Thyroid gland (tissue), 4 donors: Measurements from ENCODE around the gene SLC35F3. TPM values are rescaled to one million over a fixed set of nuclear protein-coding genes. Genes with fewer than 3 reads are reported as not detected.

Experiments
- DNase-seq, 2 donors: peaks; one replicate each; pipeline ENCODE4 v3.0.0-alpha.2; 2019
- H3K27ac ChIP-seq, 3 donors: fragments of 200-600 bp; sonication (generic); 1 replicate in 2 of 3; 2 replicates in 1 of 3; pipeline ENCODE4 v1.5.1; 2016 to 2019; ENCODE audit warnings: mild to moderate bottlenecking in 1 of 3, moderate library complexity in 1 of 3
- H3K27me3 ChIP-seq: fragments of 200-600 bp; sonication (generic); one replicate; pipeline ENCODE4 v1.5.1; 2019
- H3K36me3 ChIP-seq, 2 donors: fragments of 200-600 bp; sonication (generic); one replicate each; pipeline ENCODE4 v1.5.1; 2016 to 2019
- H3K4me1 ChIP-seq, 2 donors: fragments of 200-600 bp; sonication (generic); one replicate each; pipeline ENCODE4 v1.5.1; 2017 to 2019
- H3K4me3 ChIP-seq, 3 donors: fragments of 200-600 bp; sonication (generic); replicated peaks in 1 of 3; 1 replicate in 2 of 3; 2 replicates in 1 of 3; pipeline ENCODE4 v1.5.1; 2016; ENCODE audit warnings: mild to moderate bottlenecking in 1 of 3
- H3K9me3 ChIP-seq: fragments of 200-600 bp; sonication (generic); one replicate; pipeline ENCODE4 v1.5.1; 2017
- CTCF ChIP-seq, 6 experiments: fragments of 200-600 bp in 3 of 6; fragments of 450-650 bp in 3 of 6; sonication (generic) in 3 of 6; IDR thresholded peaks; one replicate each; pipeline ENCODE4 v1.5.1; 2016 to 2019; ENCODE audit warnings: antibody characterized with exemption in 6 of 6, mild to moderate bottlenecking in 2 of 6, inconsistent platforms in 1 of 6, moderate library complexity in 1 of 6
- POLR2A ChIP-seq, 2 donors: fragments of 450-650 bp; IDR thresholded peaks; one replicate each; pipeline ENCODE4 v1.6.1; 2017; ENCODE audit warnings: antibody characterized with exemption in 2 of 2, mild to moderate bottlenecking in 2 of 2, moderate library complexity in 1 of 2
- WGBS, 2 donors: methylation state at CpG; one replicate each; pipeline ENCODE4 v1.1.5; 2017; 5-methylcytosine and 5-hydroxymethylcytosine counted together
- intact Hi-C: fragments of 100-400 bp; cut with DNase I; formaldehyde crosslinking; loops from one replicate; pipeline ENCODE4 v1.15.1; 2023
- total RNA-seq, 4 donors: library from RNA; depleted of rRNA; stranded (reverse); fragments of >200 nt; gene quantifications; one replicate each; pipeline ENCODE4 v1.2.3, GENCODE V29; 2016

Gene SLC35F3
- total RNA-seq, 4 donors from 2014 or later: 0.89 to 1.9 (median 1.5) TPM; not detected in 1

GRCh38 chr1:234286206-234286605 lies 381.7 kb downstream of the SLC35F3 start:
- intact Hi-C loops: no loop called here
- TF ChIP-seq CTCF (IDR thresholded peaks at IDR 0.05): no peak
- no peak for TF ChIP-seq POLR2A (IDR thresholded peaks at IDR 0.05)
- Histone ChIP-seq H3K27me3 (no peaks in the 10 kb centered on the region), H3K4me3 (no peak overlapping the region), H3K9me3 (no peaks in the 10 kb centered on the region), H3K27ac (no peak overlapping the region), H3K36me3 (no peaks in the 10 kb centered on the region), H3K4me1 (no peaks in the 10 kb centered on the region)
- DNase-seq: no peak
- 94 to 96% methylated on average over 4 of the region's 4 CpGs for WGBS, 2 donors

GRCh38 chr1:234288946-234289345 lies 384.5 kb downstream of the SLC35F3 start:
- H3K4me3 ChIP-seq: no peak overlapping the region
- no peaks in the 10 kb centered on the region for H3K27me3 ChIP-seq
- WGBS, 2 donors: 82 to 87% methylated on average over 2 of the region's 2 CpGs
- H3K27ac ChIP-seq: no peak overlapping the region
- no peak for TF ChIP-seq CTCF (IDR thresholded peaks at IDR 0.05)
- TF ChIP-seq POLR2A (IDR thresholded peaks at IDR 0.05): no peak
- H3K4me1 ChIP-seq: no peaks in the 10 kb centered on the region
- no peaks in the 10 kb centered on the region for H3K9me3 ChIP-seq
- no peak for DNase-seq
- intact Hi-C loops: no loop called here
- H3K36me3 ChIP-seq: no peaks in the 10 kb centered on the region

GRCh38 chr1:234289538-234290305 lies 385.2 kb downstream of the SLC35F3 start:
- TF ChIP-seq POLR2A (IDR thresholded peaks at IDR 0.05) (no peak), CTCF (IDR thresholded peaks at IDR 0.05) (no peak)
- no peaks in the 10 kb centered on the region for H3K4me1 ChIP-seq
- WGBS, 2 donors: 89 to 91% methylated on average over 2 of the region's 2 CpGs
- H3K4me3 ChIP-seq: no peak overlapping the region
- no peaks in the 10 kb centered on the region for H3K9me3 ChIP-seq
- no peak overlapping the region for H3K27ac ChIP-seq
- DNase-seq: no peak
- H3K36me3 ChIP-seq: no peaks in the 10 kb centered on the region
- intact Hi-C loops: no loop called here
- H3K27me3 ChIP-seq: no peaks in the 10 kb centered on the region

- Histone ChIP-seq H3K4me3 (no peak overlapping the region), H3K9me3 (no peaks in the 10 kb centered on the region), H3K36me3 (no peaks in the 10 kb centered on the region), H3K27ac (no peak overlapping the region), H3K4me1 (no peaks in the 10 kb centered on the region), H3K27me3 (no peaks in the 10 kb centered on the region)
- TF ChIP-seq CTCF (IDR thresholded peaks at IDR 0.05): no peak
- no peak for TF ChIP-seq POLR2A (IDR thresholded peaks at IDR 0.05)
- DNase-seq: no peak
- 90 to 97% methylated on average over 4 of the region's 4 CpGs for WGBS, 2 donors
- intact Hi-C loops: no loop called here
These were observed 387.5 kb downstream of the SLC35F3 start for GRCh38 chr1:234292011-234292410.

- 88% methylated on average over 2 of the region's 2 CpGs for WGBS, 2 donors
- intact Hi-C loops: no loop called here
These were observed 388.1 kb downstream of the SLC35F3 start for GRCh38 chr1:234292548-234292947.

More at GRCh38 chr1:234292548-234292947, 388.1 kb downstream of the SLC35F3 start:
- no peaks in the 10 kb centered on the region for H3K27me3 ChIP-seq
- DNase-seq: no peak
- TF ChIP-seq CTCF (IDR thresholded peaks at IDR 0.05) (no peak), POLR2A (IDR thresholded peaks at IDR 0.05) (no peak)
- no peak overlapping the region for H3K27ac ChIP-seq
- no peak overlapping the region for H3K4me3 ChIP-seq
- no peaks in the 10 kb centered on the region for H3K9me3 ChIP-seq
- no peaks in the 10 kb centered on the region for H3K36me3 ChIP-seq
- H3K4me1 ChIP-seq: no peaks in the 10 kb centered on the region
